ENCODE results near the gene LGI1. TPM values are rescaled to one million over a fixed set of nuclear protein-coding genes. Genes with fewer than 3 reads are reported as not detected.

Gene LGI1
- total RNA-seq: not detected in 2 replicates

DNA sequence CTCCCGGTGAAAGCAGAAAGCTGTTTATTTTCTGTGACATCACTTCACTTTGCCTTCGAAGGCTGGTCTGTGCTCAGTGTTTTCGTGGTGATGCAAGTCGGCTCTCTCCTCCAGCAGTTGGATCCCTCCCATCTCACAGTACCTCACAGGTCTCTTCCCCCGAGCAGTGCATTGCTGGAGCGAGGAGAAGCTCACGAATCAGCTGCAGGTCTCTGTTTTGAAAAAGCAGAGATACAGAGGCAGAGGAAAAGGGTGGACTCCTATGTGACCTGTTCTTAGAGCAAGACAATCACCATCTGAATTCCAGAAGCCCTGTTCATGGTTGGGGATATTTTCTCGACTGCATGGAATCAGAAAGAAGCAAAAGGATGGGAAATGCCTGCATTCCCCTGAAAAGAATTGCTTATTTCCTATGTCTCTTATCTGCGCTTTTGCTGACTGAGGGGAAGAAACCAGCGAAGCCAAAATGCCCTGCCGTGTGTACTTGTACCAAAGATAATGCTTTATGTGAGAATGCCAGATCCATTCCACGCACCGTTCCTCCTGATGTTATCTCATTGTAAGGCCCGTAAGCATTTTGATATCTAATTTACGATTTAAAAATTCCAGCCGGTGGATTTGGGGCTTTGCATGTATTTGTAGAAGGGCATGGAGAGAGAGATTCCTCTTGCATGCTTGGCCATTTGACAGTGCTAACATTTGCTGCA, at the start of gene LGI1:
TSS of gene LGI1 (plus strand) at position 136 of the 707 bp plus-strand sequence. CDS start at position 345, 209 bp downstream.

Other genes with a start within 250 kb of the LGI1 start
- gene FFAR4, start 191.3 kb upstream of the LGI1 start, total RNA-seq: not detected in 2 replicates
- 2.1 TPM in 1 of 2 replicates, not detected in the other for gene RBP4, start 156.7 kb upstream of the LGI1 start, total RNA-seq
- not detected in 2 replicates for gene PDE6C, start 145.4 kb upstream of the LGI1 start, total RNA-seq
- 3.1 and 3.2 TPM in 2 replicates for gene FRA10AC1, start 55.3 kb upstream of the LGI1 start, total RNA-seq
- gene SLC35G1, start 136.0 kb downstream of the LGI1 start, total RNA-seq: 3.2 and 3.6 TPM in 2 replicates
- gene PLCE1, start 236.0 kb downstream of the LGI1 start, total RNA-seq: 3.2 and 4.3 TPM in 2 replicates